GM21381 (cell line): Measurements from ENCODE around the gene KRT71.

Experiments used
- ATAC-seq: cut with Tn5 transposase; IDR thresholded peaks from one replicate; pipeline ENCODE4 v1.9.1; 2021; ENCODE audit warnings: mild to moderate bottlenecking, moderate library complexity; ENCODE audit not compliant: unreplicated experiment

KRT71 gene

DNA sequence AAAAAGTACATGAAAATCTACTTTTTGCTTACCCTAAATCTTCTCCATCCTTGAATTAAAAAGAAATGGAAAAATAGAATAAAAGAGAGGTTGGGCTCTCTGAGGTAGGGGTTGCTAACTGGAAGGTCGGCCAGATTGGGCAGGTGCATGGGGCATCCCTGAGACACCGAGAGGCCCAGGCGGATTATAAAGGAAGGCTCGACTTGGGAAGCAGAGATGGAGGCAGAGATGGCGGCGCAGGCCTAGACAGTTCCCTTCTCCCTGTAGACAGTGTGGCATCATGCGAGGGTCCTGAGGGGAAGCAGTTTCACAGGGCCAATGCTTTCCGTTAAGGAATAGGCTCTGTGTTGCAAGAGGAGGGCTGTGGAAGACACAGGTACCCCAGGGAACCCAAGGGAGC is 24.4 kb upstream of the KRT71 start:
- ATAC-seq = no peak

- ATAC-seq = no peak
These were observed 23.0 kb upstream of the KRT71 start for GRCh38 chr12:52575948-52576347.

- ATAC-seq = no peak
These were observed 22.3 kb upstream of the KRT71 start for GRCh38 chr12:52575256-52575655.

GRCh38 chr12:52573743-52574142 is 20.8 kb upstream of the KRT71 start, which contains the start of gene KRT74:
Gene KRT74, minus strand, starts transcription at chr12:52573843. Its CDS starts 66 bp downstream, at chr12:52573777.
- ATAC-seq = no peak

DNA sequence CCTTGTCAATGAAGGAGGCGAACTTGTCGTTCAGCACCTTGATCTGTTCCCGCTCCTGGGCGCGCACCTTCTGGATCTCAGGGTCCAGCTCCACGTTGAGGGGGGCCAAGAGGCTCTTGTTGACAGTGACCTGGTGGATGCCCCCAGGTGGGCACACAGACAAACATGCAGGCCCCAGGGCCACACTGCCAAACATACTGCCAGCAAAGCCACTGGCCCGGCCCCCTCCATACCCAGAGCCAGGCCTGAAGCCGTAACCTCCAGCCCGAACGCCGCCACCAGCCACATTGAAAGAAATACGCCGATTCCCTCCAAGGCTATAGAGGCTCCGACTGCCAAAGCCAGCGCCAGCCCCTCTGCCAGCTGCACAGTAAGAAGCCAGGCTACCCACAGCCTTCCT is 20.4 kb upstream of the KRT71 start:
- ATAC-seq = no peak

- no peak for ATAC-seq
These were observed 17.6 kb upstream of the KRT71 start for GRCh38 chr12:52570511-52570910.

DNA sequence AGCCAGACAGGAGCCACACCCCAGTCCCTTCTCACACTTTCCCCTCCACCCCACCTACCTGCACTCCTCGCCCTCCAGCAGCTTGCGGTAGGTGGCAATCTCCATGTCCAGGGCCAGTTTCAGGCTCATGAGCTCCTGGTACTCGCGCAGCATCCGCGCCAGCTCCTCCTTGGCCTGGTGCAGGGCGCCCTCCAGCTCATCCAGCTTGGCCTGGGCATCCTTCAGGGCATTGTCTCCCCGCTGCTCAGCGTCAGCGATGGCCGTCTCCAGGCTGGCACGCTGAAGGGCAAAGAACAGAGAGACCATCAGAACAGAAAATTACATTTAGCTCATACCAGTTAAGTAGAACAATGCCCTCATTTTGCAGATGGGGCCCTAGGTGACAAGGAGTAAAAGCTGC is 15.2 kb upstream of the KRT71 start:
- ATAC-seq = no peak

DNA sequence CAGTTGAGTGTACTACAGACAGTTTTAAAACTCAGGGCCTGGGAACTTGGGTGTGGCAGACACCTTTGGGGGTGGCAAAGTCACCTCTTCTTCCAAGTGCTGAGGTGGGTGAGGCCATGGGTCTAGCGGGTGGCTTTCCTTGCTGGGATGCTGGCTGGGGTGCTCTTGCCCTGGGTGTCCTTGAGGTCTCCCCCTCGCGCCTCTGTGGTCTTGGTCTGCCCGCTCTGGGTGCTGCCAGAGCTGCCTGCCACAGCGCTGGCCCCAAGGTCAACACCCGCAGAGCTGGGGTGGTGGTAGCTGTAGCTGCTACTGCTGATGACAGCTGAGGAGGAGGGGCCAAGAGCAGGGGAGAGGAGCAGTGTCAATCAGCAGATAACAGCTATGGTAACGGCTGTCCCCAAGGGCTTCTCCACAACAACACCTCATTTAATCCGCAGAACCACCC is 13.9 kb upstream of the KRT71 start:
- no peak for ATAC-seq

- no peak for ATAC-seq
These were observed 11.6 kb upstream of the KRT71 start for GRCh38 chr12:52564582-52564981.

DNA sequence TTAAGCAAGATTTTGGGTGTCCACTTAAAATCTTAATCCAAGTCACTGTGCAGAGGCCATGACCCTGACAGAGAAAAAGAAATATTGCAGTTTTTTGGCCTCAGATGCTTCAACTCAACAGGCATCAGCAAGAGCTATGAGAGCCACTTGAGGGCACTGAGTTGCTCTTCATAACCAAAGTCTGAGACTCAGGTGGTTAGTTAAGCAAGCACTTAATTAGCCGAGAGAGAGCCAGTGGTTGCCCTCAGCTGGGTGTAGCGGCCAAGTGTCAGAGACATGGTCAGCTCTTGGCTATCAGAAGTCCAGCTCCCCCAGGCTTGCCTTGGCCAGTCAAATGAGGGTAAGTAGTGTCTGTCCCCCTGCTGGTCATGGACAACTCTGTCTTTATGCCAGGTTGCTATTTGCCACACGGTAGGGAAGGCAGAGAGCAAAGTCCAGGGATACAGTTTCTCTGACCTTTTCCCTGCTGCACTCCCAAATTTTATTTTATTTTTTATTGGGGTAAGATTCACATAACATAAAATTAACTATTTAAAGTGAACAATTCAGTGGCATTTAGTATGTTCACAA is 9.0 kb upstream of the KRT71 start:
- ATAC-seq = no peak

DNA sequence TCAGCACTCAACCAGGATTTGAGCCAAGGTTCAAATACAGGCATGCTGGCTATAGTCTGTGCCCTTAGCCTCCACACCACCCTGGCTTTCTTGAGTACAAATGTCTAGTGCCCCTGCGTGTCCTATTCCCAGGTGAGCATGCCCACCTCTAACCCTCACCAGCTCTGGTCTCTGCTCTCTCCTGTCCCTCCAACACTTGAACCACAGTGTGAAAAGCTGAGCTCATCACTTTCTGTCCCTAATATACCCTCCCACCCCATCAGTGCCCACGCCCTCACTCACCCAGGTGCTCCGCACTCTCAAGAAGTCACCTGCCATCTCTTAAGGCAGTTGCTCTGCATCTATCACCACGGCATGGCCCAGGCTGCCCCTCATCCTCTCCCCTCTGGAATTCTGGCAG is 7.0 kb upstream of the KRT71 start:
- no peak for ATAC-seq

DNA sequence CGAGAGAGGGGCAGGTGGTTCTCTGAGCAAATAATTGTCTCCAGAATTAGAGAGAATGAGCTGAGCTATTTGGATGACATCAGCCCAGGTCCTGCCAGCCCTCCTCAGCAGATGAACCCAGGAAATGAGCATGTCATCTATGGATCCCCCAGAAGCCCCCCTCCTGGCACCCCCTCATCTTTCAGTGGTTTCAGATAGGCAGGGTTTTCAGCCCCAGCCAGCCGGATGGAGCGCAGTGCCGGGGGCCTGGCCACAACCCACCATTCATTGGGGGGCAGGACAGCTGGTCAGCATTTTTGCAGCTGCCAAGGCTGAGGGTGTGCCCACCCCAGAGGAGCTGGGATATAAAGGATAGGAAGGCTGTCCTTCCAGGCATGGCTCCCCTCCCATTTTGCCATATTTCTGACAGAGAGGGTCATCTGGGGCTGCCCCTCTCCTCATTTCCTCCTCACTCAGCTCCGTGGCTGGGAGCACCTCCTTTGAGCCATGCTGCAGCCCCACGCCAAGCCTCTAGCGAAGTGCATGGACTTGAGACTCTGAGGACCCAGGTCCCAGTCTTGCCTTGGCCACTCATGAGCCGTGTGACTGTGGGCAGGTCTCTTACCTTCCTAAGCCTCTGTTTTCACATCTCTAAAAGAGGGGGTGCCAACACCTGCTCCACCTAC is 6.0 kb upstream of the KRT71 start:
- ATAC-seq = no peak

- ATAC-seq = no peak
These were observed 4.5 kb upstream of the KRT71 start for GRCh38 chr12:52557476-52557875.

- no peak for ATAC-seq
These were observed 2.6 kb upstream of the KRT71 start for GRCh38 chr12:52555577-52555976.

GRCh38 chr12:52552055-52552454 is 890 bp downstream of the KRT71 start:
- ATAC-seq = no peak

GRCh38 chr12:52551216-52551865 is 1.6 kb downstream of the KRT71 start:
- ATAC-seq = no peak

DNA sequence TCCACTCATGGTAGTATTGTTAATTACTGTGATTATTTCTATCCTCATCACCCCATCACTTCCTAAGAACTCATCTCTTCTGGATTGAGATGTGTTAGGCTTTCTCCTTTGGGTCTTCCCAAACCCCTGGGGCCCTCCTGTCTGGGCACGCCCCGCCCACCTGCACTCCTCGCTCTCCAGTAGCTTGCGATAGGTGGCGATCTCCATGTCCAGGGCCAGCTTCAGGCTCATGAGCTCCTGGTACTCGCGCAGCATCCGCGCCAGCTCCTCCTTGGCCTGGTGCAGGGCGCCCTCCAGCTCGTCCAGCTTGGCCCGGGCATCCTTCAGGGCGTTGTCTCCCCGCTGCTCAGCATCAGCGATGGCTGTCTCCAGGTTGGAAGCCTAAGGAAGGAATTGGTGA is 6.8 kb downstream of the KRT71 start:
- no peak for ATAC-seq

DNA sequence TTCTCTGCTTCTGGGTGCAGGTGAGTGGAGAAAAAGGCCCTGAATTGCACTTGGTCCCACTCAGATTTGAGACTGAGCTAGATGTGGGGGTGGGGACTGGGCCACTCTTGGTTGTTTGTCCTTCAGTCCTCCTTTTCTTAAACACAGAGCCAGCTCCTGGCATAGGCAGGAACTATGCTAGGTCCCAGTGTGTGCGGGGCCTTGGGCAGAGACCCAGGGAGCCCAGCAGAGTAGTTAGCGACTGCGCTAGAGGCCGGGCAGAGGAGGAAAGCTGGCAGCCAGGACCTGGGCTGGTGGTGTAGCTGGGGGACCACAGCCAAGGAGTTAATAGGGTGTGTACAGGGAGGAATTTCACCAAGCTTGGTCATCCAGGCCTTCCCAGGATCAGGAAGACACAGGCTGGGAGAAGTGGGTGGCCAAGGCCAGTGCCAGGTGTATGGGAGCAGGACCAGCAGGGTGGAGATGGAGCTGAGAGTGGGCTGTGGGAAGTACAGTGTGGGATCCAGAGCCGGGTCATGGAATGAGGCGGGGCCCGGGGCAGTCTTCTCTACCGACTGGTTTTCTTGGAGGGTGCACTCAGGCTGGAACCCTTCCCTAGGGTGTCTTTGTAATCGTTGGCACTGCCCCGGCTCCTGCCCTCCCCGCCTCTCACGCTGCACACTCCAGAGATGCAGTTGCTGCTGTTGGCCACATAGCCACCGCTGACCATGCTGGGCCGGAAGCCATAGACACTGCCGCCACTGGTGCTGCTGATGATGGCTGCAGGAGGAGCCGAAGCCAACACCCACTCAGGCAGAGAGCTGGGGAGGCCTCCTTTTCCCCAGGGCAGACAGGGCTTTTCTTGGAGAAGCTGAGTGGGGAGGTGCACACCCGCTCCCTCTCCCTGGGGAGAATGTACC is 8.7 kb downstream of the KRT71 start:
- ATAC-seq = no peak

DNA sequence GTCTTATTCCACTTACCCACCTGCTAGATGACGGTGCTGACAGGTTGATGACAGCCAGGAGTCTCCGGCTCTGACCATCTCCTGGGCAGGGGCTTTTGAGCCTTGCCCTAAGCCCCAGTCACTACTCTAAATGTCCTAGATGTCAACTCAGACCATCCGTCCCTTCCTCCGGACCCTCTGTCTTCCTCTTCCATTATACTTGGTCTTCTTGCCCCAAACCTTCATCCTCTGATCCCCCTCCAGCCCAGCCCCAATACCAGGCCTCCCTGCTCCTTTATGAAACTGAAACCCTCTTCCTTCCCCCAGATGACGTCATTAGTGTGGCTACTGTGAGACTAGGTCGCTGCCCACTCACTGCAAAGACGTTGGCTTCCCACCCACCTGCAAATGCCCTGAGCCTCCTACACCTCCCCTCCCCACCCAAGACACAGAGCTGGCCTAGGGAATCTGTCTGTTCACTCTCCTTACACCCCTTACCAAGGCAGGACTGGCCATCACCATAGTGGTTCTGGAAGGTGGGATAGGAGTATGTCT is 10.1 kb downstream of the KRT71 start:
- ATAC-seq = no peak

DNA sequence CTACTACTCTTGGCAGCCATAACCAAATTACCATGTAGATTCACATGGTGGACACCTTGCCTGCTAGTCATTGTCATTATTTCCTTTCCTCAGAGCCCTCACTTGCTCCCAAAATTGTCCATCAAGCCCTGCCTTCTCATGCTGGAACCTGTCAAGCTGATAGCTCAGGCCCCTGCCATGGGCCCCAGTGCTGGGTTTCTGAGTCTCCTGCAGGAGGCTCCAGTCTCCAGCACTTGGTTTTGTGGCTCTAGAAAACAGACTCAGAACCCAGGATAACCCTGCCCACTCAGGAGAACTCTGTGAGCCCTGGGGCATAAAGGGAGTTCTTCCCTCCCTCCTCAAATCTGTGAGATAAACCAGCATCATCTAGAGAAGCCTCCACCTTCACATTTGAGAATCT is 10.8 kb downstream of the KRT71 start:
- ATAC-seq = no peak

- no peak for ATAC-seq
These were observed 11.2 kb downstream of the KRT71 start for GRCh38 chr12:52541709-52542108.
